Neural progenitor cell (in vitro differentiated cells): Measurements from ENCODE around the gene WDR62.

ENCODE experiments used
- CTCF ChIP-seq: fragments of 200-600 bp; sonication (generic); IDR thresholded peaks from 2 replicates; pipeline ENCODE4 v1.5.1; 2017; ENCODE audit warnings: antibody characterized with exemption, mild to moderate bottlenecking
- EZH2 ChIP-seq: fragments of 200-600 bp; sonication (generic); IDR thresholded peaks from 2 replicates; pipeline ENCODE4 v1.6.1; 2017; ENCODE audit warnings: antibody characterized with exemption, mild to moderate bottlenecking, moderate library complexity

- TF ChIP-seq EZH2, result no peak
- no peak for TF ChIP-seq CTCF
Observed at GRCh38 chr19:36093146-36093662, 38.5 kb downstream of the WDR62 start.
